DMS153 treated with DMSO at 0.1 percent for 48 hours (cell line): ENCODE data around the gene PARP14.
"Not testable (repeated sequence)": the region's sequence is repeated elsewhere in the genome, so short reads cannot be mapped to it uniquely, and the experiment has no call there.

ENCODE experiments used
- DNase-seq: peaks from one replicate; lab custom pipeline; 2025; ENCODE audit not compliant: unreplicated experiment; lab: John Stamatoyannopoulos, UW

The PARP14 gene

GRCh38 chr3:122719273-122719921 is 38.8 kb downstream of the PARP14 start:
- DNase-seq: no peak

- DNase-seq: no peak
These were observed 44.5 kb downstream of the PARP14 start for GRCh38 chr3:122725106-122725505.

- no peak for DNase-seq
These were observed 46.7 kb downstream of the PARP14 start for GRCh38 chr3:122727294-122727693.

- no peak for DNase-seq
These were observed 47.1 kb downstream of the PARP14 start for GRCh38 chr3:122727766-122728165.

GRCh38 chr3:122728186-122728585 is 47.5 kb downstream of the PARP14 start:
- no peak for DNase-seq

- DNase-seq: no peak
These were observed 48.3 kb downstream of the PARP14 start for GRCh38 chr3:122728756-122729514.

GRCh38 chr3:122730240-122730639 is 49.6 kb downstream of the PARP14 start:
- no peak for DNase-seq

GRCh38 chr3:122732682-122733525 is 52.3 kb downstream of the PARP14 start:
- DNase-seq: not testable (repeated sequence)

GRCh38 chr3:122739172-122739571 is 58.5 kb downstream of the PARP14 start:
- DNase-seq: no peak

GRCh38 chr3:122742234-122742633 is 61.6 kb downstream of the PARP14 start:
- DNase-seq: no peak

GRCh38 chr3:122743581-122744120 is 63.0 kb downstream of the PARP14 start:
- DNase-seq: no peak

GRCh38 chr3:122745369-122746021 is 64.9 kb downstream of the PARP14 start:
- no peak for DNase-seq

GRCh38 chr3:122747295-122747694 is 66.7 kb downstream of the PARP14 start:
- DNase-seq: not testable (repeated sequence)

GRCh38 chr3:122748347-122748746 is 67.7 kb downstream of the PARP14 start:
- no peak for DNase-seq

GRCh38 chr3:122754929-122755328 is 74.3 kb downstream of the PARP14 start:
- no peak for DNase-seq

- DNase-seq: no peak
These were observed 74.9 kb downstream of the PARP14 start for GRCh38 chr3:122755491-122755890.

- no peak for DNase-seq
These were observed 78.4 kb downstream of the PARP14 start for GRCh38 chr3:122758877-122759560.

GRCh38 chr3:122760453-122761271 is 80.0 kb downstream of the PARP14 start:
- no peak for DNase-seq

GRCh38 chr3:122766430-122766829 is 85.8 kb downstream of the PARP14 start:
- no peak for DNase-seq
